Activated naive CD4-positive, alpha-beta T cell treated with anti-CD3 and anti-CD28 coated beads, Interleukin-2, amount 10 ng/mL, durations not matched to agents 7 days and 5 days (primary cell): Measurements from ENCODE around the gene PARD3.

Source experiments
- CTCF ChIA-PET: fragments of 350-600 bp; sonication (Branson Sonifier 250); formaldehyde crosslinking; loops from one replicate; lab custom pipeline; 2021; ENCODE audit warnings: antibody characterized with exemption; lab: Charles Lee
- DNase-seq: peaks from one replicate; pipeline ENCODE4 v3.0.0-alpha.2; 2020
- H3K27ac Mint-ChIP-seq: one replicate; pipeline ENCODE4 v1.8.0; 2021; ENCODE audit warnings: mild to moderate bottlenecking, moderate library complexity, mixed read lengths
- H3K27me3 Mint-ChIP-seq: one replicate; pipeline ENCODE4 v1.8.0; 2021; ENCODE audit warnings: mild to moderate bottlenecking, mixed read lengths
- H3K36me3 Mint-ChIP-seq: one replicate; pipeline ENCODE4 v1.8.0; 2021; ENCODE audit warnings: mixed read lengths
- H3K4me1 Mint-ChIP-seq: one replicate; pipeline ENCODE4 v1.8.0; 2021; ENCODE audit warnings: mixed read lengths
- H3K4me3 Mint-ChIP-seq: one replicate; pipeline ENCODE4 v1.8.0; 2021; ENCODE audit warnings: mild to moderate bottlenecking, moderate library complexity, mixed read lengths
- H3K9me3 Mint-ChIP-seq: one replicate; pipeline ENCODE4 v1.8.0; 2021; ENCODE audit warnings: mixed read lengths

Gene PARD3

DNA sequence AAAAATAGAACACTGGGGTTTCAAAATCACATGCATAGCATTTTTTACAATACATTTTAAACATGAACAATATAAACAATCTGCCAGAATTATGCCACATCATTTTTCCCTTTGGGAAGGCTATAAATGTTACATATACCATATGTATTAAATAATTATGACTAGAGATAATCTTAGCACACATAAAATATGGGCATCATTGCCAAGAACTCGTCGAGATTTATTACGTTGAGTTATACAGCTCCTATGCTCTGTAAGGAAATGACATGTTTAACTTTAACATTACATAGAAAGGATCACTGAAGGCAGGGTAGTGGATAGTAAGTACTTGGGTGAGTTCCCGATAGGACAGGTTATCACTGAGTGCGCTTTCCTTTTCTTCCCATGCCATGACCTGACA, 267.8 kb downstream of the PARD3 start:
- Mint-ChIP-seq H3K27ac (no peak overlapping the region), H3K36me3 (no peaks in the 10 kb centered on the region), H3K27me3 (peaks cover 5% of the 10 kb centered on the region), H3K4me1 (no peaks in the 10 kb centered on the region), H3K9me3 (no peaks in the 10 kb centered on the region), H3K4me3 (no peak overlapping the region)
- no peak for DNase-seq
- CTCF ChIA-PET = no interaction called here

DNA sequence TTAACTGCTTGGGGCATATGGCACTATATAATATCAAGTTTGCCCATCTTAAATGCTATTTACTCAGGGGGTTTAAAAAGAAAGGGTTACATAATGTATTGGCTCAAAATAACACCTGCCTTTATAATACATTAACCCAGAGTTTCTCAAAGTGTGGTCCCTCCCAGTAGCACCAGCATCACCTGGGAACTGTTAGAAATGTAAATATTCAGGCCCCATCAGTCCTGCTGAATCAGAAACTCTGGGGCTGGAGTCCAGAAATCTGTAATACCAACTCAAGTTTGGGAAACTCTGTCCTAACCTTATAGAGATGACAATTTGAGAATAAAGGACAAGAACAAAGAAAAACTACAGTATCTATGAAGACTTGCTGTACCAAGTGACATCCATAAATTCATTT, 270.7 kb downstream of the PARD3 start:
- CTCF ChIA-PET = no interaction called here
- DNase-seq = no peak
- Mint-ChIP-seq H3K27ac (no peak overlapping the region), H3K27me3 (no peaks in the 10 kb centered on the region), H3K4me3 (no peak overlapping the region), H3K4me1 (no peaks in the 10 kb centered on the region), H3K9me3 (no peaks in the 10 kb centered on the region), H3K36me3 (no peaks in the 10 kb centered on the region)

DNA sequence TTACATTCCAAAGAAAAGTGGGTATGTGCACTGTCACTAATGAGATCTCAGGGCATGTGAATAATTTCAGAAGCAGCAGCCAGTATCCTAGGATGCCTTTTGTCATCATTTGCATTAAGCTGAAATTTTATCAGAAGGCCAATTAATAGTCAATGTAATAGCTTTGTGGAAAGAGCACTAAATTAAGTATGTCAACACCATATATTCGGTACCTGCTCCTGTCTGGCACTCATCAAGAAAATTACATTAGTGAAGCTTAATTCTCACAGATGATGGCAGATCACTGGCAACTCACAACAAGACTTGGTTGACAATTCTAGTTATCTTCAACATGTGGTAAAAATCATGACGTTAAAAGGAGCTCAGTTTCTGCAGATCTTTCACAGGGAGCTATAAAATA, 271.4 kb downstream of the PARD3 start:
- Mint-ChIP-seq H3K9me3 (no peaks in the 10 kb centered on the region), H3K27ac (no peak overlapping the region), H3K4me1 (no peaks in the 10 kb centered on the region), H3K36me3 (no peaks in the 10 kb centered on the region), H3K4me3 (no peak overlapping the region), H3K27me3 (no peaks in the 10 kb centered on the region)
- DNase-seq = no peak
- CTCF ChIA-PET = no interaction called here

DNA sequence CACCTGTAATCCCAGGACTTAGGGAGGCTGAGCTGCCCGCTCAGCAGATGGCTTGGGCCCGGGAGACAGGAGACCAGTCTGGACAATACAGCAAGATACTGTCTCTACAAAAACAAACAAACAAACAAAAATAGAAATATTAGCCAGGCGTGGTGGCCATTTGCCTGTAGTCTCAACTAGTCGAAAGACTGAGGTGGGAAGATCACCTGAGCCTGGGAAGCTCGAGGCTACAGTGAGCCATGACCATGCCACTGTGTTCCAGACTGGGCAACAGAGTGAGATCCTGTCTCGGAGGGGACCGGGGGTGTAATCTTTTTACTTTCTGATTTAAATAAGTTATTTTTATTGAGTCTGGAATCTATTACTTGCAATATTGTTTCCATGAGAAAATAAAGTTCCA, 274.6 kb downstream of the PARD3 start:
- Mint-ChIP-seq H3K4me3 (no peak overlapping the region), H3K27ac (no peak overlapping the region), H3K4me1 (peaks cover 3% of the 10 kb centered on the region), H3K36me3 (no peaks in the 10 kb centered on the region), H3K9me3 (no peaks in the 10 kb centered on the region), H3K27me3 (no peaks in the 10 kb centered on the region)
- no peak for DNase-seq
- CTCF ChIA-PET = interaction anchor here (0.6 kb wide), 1 partner anchor 10 kb away, joined by 3 read pairs; no protein-coding TSS in a partner anchor

DNA sequence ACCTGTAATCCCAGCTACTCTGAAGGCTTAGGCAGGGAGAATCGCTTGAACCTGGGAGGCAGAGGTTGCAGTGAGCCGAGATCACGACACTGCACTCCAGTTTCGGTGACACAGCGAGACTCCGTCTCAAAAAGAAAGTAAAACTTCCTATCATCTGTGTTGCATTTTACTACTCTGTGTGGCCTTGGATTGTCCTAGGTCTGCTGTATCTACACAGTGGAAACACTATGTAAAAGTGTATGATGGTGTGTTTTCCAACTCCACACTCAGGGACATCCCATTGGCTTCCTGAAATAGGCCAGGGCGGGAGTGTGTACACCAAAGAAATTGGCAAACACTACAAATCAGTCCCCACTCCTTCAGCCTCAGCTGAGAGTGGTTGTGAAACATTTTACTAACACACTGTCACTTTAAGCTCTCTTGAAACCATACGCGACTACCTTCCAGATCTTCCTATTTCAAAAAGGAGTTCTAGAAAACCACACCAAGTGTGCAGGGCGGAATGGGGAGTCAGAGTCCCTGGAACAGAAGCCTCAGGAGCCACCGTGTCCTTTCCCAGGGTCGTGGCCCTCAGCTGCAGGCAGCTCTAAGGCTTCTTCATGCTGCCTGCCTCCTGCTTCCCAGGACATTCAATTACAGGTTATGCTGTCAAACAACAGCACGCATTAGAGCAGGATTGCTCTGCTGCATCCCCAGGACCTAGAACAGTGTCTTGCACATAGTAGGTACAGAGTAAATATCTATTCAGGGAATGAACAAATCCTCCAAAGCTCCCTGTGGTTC, 275.4 kb downstream of the PARD3 start:
- DNase-seq = no peak
- Mint-ChIP-seq H3K4me1 (peaks cover 3% of the 10 kb centered on the region), H3K36me3 (no peaks in the 10 kb centered on the region), H3K27me3 (no peaks in the 10 kb centered on the region), H3K9me3 (no peaks in the 10 kb centered on the region), H3K4me3 (no peak overlapping the region), H3K27ac (no peak overlapping the region)
- CTCF ChIA-PET = no interaction called here

DNA sequence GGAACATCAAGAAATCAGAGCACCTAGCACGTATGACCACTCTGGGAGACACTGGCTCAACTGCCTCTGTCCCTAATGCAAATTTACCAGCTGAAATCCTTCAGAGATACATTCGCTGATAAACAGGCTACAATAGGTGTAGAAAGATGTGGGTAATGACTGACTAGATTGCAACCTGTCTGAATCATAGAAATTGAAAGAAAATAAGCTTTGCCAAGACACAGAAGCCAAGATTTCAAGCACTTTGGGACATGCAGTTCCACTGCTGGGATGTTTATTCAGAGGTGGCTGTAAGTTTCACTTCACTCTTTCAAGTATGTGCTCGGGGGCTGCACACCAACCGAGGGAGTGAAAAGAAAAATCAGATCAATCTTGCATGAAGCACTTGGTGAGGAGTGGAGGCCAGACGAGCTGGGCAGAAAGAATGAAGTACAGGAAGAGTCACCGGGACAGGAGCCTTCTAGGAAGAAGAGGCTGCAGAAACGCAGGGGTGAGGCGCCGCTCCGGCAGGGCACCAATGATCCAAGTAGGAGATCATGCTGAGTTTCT, 276.7 kb downstream of the PARD3 start:
- no peaks in the 10 kb centered on the region for H3K36me3 Mint-ChIP-seq
- CTCF ChIA-PET = no interaction called here
- DNase-seq = no peak
- H3K9me3 Mint-ChIP-seq = no peaks in the 10 kb centered on the region
- H3K27me3 Mint-ChIP-seq = no peaks in the 10 kb centered on the region
- H3K27ac Mint-ChIP-seq = no peak overlapping the region
- no peak overlapping the region for H3K4me3 Mint-ChIP-seq
- peaks cover 3% of the 10 kb centered on the region for H3K4me1 Mint-ChIP-seq

DNA sequence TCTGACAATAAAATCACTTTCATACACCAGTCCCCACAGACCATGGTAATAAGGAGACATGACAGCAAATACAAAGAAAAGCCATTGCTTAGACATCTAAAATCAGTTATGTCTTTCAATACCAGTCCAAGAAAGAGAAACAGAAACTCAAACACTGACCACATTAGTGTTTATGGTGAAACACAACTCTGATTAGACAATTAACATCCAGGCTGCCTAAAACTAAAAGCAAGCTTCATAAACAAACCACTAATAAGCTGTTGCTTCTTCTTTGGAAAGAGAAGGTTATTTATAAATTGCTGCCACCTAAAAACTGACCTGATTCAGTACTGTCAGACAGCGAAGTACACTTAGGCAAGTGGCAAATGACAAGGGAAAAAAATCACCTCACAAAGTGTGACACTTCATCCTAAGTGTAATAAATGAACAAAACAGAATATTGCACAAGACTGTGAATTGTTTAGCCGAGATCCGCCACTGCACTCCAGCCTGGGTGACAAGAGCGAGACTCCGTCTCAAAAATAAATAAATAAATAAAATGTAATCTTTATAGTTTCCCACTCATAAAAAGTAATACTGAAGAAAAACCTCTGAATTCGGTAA, 277.4 kb downstream of the PARD3 start:
- CTCF ChIA-PET = no interaction called here
- H3K4me3 Mint-ChIP-seq = no peak overlapping the region

DNA sequence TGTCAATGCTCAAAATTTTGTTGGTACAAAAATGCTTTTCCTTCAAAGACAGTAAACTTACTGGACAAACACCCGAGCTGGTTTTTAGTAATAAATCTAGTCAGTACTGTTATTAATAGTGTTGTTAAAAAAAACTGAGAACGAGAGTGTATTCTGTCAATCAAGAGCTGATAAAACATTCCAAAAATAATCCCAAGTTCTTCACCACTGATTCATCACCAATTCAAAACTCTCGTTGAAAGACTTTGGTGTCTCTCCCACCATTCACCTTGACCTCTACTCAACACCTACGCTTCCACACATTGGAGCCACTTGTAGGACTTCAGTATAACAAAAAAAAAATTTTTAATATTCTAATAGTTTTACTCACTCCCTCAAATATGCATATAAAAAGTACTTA, 279.2 kb downstream of the PARD3 start:
- no peak for DNase-seq
- Mint-ChIP-seq H3K9me3 (no peaks in the 10 kb centered on the region), H3K4me1 (peaks cover 3% of the 10 kb centered on the region), H3K4me3 (no peak overlapping the region), H3K36me3 (no peaks in the 10 kb centered on the region), H3K27ac (no peak overlapping the region), H3K27me3 (no peaks in the 10 kb centered on the region)
- CTCF ChIA-PET = interaction anchor here (0.6 to 0.7 kb wide), 2 partner anchors 11 to 53 kb away, joined by 3 read pairs; no protein-coding TSS in a partner anchor

More for the DNA sequence above, 277.4 kb downstream of the PARD3 start:
- H3K4me1 Mint-ChIP-seq = peaks cover 3% of the 10 kb centered on the region
- H3K9me3 Mint-ChIP-seq = no peaks in the 10 kb centered on the region
- H3K27ac Mint-ChIP-seq = no peak overlapping the region
- no peaks in the 10 kb centered on the region for H3K27me3 Mint-ChIP-seq
- DNase-seq = no peak
- no peaks in the 10 kb centered on the region for H3K36me3 Mint-ChIP-seq

DNA sequence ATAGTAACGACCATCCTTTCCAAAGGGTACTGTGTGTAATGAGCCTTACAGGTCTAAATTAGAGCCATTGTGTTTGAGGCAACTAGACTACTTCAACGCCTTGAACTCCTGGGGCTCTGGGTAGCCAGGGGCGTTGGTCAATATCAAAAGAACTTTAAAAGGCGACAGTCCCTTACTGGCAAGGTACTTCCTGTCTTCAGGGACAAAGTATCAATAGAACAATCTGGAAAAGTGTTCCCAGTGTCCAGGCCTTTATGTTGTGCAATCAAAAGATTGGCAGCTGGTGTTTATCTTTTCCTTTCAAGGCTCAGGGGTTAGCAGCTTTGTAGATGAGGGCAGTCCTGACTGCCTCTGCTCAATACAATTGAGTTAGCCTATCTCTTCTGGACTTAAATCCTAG, 284.3 kb downstream of the PARD3 start:
- CTCF ChIA-PET = no interaction called here
- DNase-seq = no peak
- H3K4me3 Mint-ChIP-seq = no peak overlapping the region
- no peaks in the 10 kb centered on the region for H3K9me3 Mint-ChIP-seq
- H3K4me1 Mint-ChIP-seq = no peaks in the 10 kb centered on the region
- no peaks in the 10 kb centered on the region for H3K27me3 Mint-ChIP-seq
- no peak overlapping the region for H3K27ac Mint-ChIP-seq
- H3K36me3 Mint-ChIP-seq = no peaks in the 10 kb centered on the region

DNA sequence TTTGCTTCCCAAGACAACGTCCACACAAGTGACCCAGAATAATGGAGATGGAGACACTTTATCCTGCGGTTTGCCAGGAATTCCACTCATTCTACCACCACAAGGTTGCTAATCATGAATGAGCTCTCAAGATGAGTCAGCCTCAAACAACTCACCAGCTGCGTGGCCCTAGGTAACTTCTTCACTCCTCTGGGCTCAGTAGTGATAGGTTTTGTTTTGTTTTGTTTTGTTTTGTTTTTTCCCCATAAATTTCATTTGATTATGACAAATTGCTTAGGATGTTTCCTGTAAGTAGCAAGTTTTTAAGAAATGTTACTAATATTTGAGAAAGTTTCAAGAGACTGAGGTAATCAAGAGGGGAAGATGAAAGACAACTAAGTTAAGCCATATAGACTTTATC, 286.8 kb downstream of the PARD3 start:
- Mint-ChIP-seq H3K4me3 (no peak overlapping the region), H3K27me3 (no peaks in the 10 kb centered on the region), H3K4me1 (no peaks in the 10 kb centered on the region), H3K36me3 (no peaks in the 10 kb centered on the region), H3K9me3 (no peaks in the 10 kb centered on the region), H3K27ac (no peak overlapping the region)
- CTCF ChIA-PET = no interaction called here
- DNase-seq = no peak

DNA sequence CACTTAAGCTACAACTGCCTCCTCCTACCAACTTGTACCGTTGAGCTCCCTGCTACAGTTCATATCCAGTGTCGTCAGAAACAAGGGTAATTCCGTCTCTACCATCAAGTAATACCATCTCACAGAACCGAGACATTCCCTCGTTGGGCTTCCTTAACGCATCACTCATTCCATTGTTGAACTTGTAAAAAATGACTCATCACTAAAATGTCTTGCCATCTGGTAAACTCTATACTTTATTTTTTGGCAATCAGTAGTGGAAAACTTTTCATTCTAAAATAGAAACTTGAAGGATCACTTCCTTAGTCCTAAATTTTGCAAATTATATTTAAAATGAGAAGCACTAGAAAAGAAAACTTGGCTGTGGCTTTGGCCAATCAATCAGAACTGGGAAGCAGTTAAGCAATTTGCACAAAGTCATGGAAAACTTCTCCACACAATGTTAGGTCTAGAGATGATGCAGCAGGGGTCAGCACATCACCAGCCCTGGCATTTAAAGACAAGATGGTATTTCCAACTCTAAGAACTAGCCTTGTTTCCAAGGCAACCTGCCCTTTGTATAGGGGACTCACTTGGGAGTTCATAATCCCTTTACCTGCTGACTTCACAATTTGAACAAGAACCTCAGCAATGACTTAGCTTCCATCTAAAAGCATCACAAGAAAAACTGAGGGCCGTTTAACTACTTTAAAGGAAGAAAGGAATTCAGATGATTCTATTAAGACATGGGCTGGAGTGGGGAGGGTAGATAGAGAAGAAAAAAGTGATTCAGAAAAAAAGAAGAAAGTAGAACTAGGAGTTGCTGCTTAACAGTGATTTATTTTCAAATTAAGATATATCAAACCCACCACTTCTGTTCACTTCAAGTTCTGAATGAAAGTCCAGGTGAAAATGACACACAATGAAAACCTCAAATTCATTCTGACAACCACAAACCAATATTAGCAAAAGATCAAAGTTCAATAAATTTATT, 288.1 kb downstream of the PARD3 start:
- Mint-ChIP-seq H3K4me3 (no peak overlapping the region), H3K27me3 (no peaks in the 10 kb centered on the region), H3K4me1 (peaks cover 2% of the 10 kb centered on the region), H3K27ac (no peak overlapping the region), H3K9me3 (no peaks in the 10 kb centered on the region), H3K36me3 (no peaks in the 10 kb centered on the region)
- DNase-seq = no peak
- CTCF ChIA-PET = interaction anchor here (1.1 kb wide), 1 partner anchor 111 kb away, joined by 4 read pairs; no protein-coding TSS in a partner anchor

DNA sequence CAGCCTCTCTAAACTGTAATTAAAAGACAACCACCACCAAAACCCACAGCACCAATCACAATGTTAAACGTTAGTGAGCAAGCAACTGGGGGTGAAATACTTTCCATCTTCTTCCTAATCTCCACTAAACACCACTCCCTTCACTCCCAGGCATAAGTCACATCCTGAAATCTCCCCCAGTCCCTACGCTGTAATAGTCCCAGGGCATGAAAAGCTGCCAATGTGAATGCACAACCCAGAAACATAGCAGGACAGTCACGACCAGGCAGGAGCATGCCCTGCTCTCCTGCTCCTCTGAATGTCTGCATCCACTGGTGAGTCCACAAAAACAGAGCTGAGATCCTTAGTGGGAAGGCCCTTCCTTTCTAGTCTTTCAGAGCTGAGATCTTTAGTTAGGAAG, 288.9 kb downstream of the PARD3 start:
- CTCF ChIA-PET = interaction anchor here (1.1 kb wide), 1 partner anchor 112 kb away, joined by 4 read pairs; no protein-coding TSS in a partner anchor
- peaks cover 2% of the 10 kb centered on the region for H3K4me1 Mint-ChIP-seq
- H3K27me3 Mint-ChIP-seq = no peaks in the 10 kb centered on the region
- no peak overlapping the region for H3K27ac Mint-ChIP-seq
- H3K4me3 Mint-ChIP-seq = no peak overlapping the region
- H3K9me3 Mint-ChIP-seq = no peaks in the 10 kb centered on the region
- no peaks in the 10 kb centered on the region for H3K36me3 Mint-ChIP-seq
- no peak for DNase-seq

DNA sequence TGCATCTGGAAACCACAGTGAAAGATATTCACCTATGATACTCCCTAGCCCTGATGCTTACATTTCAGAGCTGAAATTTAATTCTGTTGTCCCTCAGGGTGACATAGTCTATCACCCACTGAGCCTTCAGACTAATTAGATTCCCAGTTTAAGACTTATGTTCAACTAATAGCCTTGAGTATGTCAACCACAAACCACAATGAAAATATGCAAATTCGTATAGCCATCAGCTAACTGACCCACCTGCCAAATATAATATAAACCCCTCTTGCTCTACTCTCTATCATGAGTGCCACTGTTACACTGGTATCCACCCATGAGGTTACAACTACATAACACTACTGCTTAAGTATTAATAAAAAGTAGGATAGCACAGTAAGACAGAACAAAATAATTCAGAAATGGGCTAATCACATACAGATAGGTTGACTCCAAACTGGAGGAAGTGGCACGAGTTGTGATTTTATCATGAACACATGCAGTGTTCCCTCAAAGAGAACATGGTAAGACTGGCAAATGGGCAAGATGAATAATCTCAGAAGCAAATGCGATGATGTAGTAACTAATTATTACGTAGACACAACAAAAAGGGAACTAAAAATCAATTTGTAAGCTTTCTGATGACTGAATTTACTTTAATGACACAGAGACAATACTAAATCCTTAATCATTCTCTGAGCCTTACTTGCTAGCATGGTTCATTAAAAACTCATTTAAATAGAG, 290.6 kb downstream of the PARD3 start:
- no peaks in the 10 kb centered on the region for H3K36me3 Mint-ChIP-seq
- DNase-seq = no peak
- no peak overlapping the region for H3K27ac Mint-ChIP-seq
- CTCF ChIA-PET = interaction anchor here (0.6 to 1.2 kb wide), 2 partner anchors 11 to 114 kb away, joined by 3 read pairs; no protein-coding TSS in a partner anchor
- H3K9me3 Mint-ChIP-seq = no peaks in the 10 kb centered on the region
- no peaks in the 10 kb centered on the region for H3K27me3 Mint-ChIP-seq
- no peak overlapping the region for H3K4me3 Mint-ChIP-seq
- H3K4me1 Mint-ChIP-seq = peaks cover 2% of the 10 kb centered on the region
